ENCODE results near the gene PKNOX2. TPM values are rescaled to one million over a fixed set of nuclear protein-coding genes. Genes with fewer than 3 reads are reported as not detected.
A peak's percentile ranks its signal among the peaks of the same experiment; 100 is the strongest.

Gene PKNOX2
- polyA plus RNA-seq, 4 donors, result 12.0 to 24.9 (median 13.1) TPM

DNA sequence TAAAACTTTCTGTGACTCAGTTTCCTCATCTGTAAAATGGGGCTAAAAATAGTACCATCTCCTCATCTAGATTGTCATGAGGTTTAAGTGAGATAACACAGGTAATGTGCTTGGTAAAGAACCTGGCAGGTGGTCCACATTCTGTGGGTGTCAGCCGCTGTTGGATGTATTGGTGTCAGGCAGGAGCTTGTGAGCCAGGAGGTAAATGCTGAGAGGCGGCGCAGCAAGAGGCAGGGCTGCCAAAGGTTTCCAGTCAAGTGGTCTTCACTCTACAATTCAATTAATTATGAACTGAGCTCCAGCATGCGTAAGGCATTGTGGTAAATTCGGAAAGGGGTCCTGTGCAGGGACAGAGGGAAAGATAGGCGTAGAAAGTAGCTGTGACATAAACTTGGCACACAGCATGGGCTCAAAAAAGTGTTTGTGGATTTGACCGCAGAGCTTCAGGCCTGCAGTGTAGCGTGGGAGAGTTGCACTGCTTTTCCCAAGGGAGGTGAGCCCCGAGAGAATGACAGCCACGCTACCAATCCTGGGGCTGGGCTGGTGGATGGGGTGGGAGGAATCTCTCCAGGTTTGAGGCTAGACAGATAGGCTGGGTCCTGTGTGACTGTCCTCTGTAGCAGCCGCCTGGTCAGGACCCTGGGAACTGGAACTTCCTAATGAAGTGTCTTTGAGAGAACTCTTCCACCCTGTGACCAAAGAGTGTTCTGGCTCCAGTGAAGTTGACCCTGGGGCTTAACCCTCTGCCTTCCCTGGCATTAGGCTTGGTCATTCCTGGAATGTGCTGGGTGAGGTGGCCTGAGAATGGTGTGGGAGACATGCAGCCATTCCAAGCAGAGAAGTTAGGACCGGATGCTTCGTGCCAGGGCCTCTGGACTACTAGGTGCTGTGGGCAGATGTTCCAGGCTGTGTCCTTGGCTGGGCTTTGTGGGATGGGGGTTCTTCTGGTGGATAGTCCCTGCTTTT, 209.2 kb downstream of the PKNOX2 start:
- no peak for DNase-seq (ENCODE audit: low read depth in 4 of 4, low spot score in 3 of 4)

DNA sequence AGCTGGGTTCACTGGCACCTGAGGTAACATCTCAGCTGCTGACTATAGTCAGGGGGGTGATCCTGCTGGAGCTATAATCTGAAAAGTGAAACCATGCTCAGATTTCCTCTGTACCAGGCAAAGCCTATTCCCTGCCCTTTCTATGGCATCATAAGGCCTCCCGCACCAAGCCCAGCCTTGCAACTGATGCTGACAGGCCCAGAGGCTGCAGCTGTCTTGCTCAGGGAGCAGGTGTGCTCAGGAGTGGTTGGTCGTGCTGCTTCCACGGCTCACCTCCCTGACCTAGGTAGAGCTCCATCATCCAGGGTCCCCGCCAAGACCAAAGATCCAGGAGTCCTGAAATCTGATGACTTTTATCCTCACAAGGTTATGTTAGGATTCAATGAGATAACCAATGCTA, 209.8 kb downstream of the PKNOX2 start:
- no peak for DNase-seq (ENCODE audit: low read depth in 4 of 4, low spot score in 3 of 4)

DNA sequence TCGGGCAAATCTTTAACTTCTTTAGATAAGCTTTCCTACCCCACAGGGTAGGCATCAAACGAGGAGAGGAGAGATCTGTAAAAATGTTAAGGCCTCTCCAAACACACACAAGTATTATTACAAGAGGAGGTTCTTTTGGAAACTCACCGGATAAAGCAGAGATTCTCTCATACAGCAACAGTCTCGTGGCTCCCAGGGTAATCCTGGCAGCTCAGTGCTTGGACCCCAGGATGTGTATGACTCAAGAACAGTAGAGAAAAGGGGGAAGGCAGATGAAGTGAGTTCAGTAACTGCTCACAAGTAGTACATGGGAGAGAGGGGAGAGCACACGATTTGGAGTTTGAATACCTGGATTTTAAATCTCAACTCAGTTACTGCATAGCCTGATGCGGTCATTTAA, 210.6 kb downstream of the PKNOX2 start:
- no peak for DNase-seq (ENCODE audit: low read depth in 4 of 4, low spot score in 3 of 4)

DNA sequence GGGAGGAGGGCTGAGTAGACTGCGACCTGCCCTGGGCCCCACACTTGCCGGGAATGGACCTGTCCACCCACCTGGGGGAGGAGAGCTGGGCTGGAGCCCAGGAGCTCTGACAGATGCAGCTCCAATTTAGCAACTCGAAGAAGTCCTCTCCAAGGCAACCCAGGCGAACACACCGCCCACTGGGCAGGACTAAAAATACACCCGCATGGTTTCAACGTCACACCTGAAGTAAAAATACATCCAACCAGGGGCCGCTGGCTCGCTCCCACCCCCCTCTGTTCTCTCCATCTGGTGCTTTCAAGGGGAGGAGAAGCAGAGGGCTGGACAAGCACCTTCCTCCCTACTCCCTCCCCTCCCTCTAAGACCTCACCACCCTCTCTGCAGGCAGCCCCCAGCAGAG, 211.6 kb downstream of the PKNOX2 start:
- peak in 1 of 4 donors; percentile 63 for DNase-seq (ENCODE audit: low read depth in 4 of 4, low spot score in 3 of 4)

DNA sequence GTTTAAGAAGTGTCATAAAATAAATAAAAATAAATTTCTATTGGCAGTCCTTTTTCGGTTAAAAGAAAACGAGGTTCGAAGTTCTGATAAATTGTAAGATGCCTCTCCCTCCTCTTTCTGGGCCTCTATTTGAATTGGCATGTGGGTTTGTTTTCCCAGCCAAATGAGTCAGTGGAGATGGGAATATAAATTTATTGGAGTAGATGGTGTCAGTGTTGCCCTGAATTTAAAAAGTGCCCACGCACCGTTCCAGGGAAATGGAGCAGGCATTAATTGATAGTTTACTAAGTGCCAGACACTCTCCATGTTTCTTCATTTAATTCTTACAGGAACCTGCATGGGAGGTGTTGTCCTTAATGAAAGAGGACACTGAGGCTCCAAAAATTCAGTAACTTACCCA, 212.3 kb downstream of the PKNOX2 start:
- no peak for DNase-seq (ENCODE audit: low read depth in 4 of 4, low spot score in 3 of 4)

GRCh38 chr11:125378083-125378482, 213.5 kb downstream of the PKNOX2 start:
- DNase-seq (ENCODE audit: low read depth in 4 of 4, low spot score in 3 of 4), result no peak

- DNase-seq (ENCODE audit: low read depth in 4 of 4, low spot score in 3 of 4), result no peak
These were observed 214.0 kb downstream of the PKNOX2 start for GRCh38 chr11:125378571-125378970.

- no peak for DNase-seq (ENCODE audit: low read depth in 4 of 4, low spot score in 3 of 4)
These were observed 215.0 kb downstream of the PKNOX2 start for GRCh38 chr11:125379565-125379964.

GRCh38 chr11:125379981-125380380, 215.4 kb downstream of the PKNOX2 start:
- no peak for DNase-seq (ENCODE audit: low read depth in 4 of 4, low spot score in 3 of 4)

- DNase-seq (ENCODE audit: low read depth in 4 of 4, low spot score in 3 of 4), result no peak
These were observed 216.3 kb downstream of the PKNOX2 start for GRCh38 chr11:125380756-125381445.

- no peak for DNase-seq (ENCODE audit: low read depth in 4 of 4, low spot score in 3 of 4)
These were observed 217.0 kb downstream of the PKNOX2 start for GRCh38 chr11:125381499-125382044.

GRCh38 chr11:125382314-125382791, 217.8 kb downstream of the PKNOX2 start:
- DNase-seq (ENCODE audit: low read depth in 4 of 4, low spot score in 3 of 4), result no peak

GRCh38 chr11:125382822-125383221, 218.3 kb downstream of the PKNOX2 start:
- no peak for DNase-seq (ENCODE audit: low read depth in 4 of 4, low spot score in 3 of 4)

DNA sequence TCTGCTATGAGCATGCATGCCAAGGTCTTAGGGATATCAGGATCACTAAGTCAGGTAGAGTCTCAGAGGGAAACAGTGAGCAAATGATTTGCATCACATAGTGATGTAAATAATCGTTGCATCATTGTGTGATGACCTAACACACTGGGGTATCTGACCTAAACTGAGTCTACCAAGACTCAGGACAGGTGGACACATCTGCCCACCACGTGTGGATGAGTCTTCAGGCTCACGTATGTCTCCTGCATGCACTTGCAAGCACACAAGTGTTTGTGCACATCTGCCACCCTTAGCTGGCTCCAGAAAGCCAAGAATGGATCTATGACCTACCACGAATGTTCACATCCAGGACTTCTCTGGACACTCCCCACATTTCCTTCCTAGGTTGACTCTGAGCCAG, 220.3 kb downstream of the PKNOX2 start:
- DNase-seq (ENCODE audit: low read depth in 4 of 4, low spot score in 3 of 4), result no peak

- DNase-seq (ENCODE audit: low read depth in 4 of 4, low spot score in 3 of 4), result no peak
These were observed 223.3 kb downstream of the PKNOX2 start for GRCh38 chr11:125387901-125388300.

GRCh38 chr11:125388611-125389010, 224.1 kb downstream of the PKNOX2 start:
- DNase-seq (ENCODE audit: low read depth in 4 of 4, low spot score in 3 of 4), result no peak

DNA sequence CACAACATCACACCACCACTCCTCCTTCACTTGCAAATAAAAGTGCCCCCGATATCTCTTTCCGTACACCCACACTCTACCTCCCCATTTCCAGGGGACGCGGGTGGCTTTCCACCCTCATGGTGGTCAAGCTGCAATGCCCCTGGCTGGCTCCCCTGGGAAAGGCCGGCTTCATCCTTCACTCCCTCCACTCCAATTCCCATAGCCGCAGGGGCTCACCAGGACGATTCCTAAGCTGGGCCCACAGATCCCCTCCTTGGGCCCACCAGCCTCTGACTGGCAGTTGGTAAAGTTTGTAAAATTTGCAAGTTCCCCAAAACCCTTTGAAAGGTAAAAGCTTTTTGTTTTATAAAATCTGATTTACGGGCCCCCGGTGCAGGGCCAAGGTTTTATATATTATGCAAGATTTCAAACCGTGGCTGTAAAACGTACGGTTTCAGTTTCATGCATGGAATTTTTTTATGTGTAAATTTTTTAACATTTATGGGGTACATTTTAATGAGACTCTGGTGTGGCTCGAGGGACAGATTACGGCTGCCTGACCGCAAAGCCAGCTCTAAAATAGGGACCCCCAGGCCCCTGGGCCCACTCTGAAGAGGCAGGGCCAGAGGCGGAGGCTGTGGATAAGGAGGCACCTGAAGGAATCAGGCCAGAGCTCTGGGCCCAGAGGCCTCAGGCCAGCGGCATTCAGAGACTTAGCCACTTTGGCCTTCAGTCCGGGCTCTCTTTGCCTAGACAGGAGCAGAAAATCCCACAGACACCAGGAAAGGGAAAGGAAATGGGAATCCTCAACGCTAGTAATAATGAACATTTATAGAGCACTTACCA, 225.0 kb downstream of the PKNOX2 start:
- DNase-seq (ENCODE audit: low read depth in 4 of 4, low spot score in 3 of 4), result no peak

GRCh38 chr11:125390946-125391345, 226.4 kb downstream of the PKNOX2 start:
- no peak for DNase-seq (ENCODE audit: low read depth in 4 of 4, low spot score in 3 of 4)

DNA sequence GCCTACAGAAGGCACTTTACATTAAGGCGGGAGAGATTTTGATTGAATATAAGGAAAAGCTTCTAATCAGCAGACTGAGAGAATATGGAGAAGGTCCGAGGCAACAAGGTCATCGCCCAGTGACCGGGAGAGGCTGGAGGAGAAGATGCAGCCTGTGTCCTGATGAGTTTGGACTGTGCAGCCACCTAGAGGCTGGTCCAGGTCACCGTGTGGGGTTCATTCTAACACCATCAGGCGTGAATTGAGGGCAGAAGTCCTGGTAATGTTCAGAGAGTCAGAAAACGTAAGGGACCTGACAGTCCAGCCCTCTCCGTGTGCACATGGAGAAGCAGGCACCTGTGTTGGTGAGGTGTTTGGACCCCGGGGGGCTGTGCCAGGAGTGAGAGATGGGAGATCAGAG, 228.8 kb downstream of the PKNOX2 start:
- no peak for DNase-seq (ENCODE audit: low read depth in 4 of 4, low spot score in 3 of 4)

- no peak for DNase-seq (ENCODE audit: low read depth in 4 of 4, low spot score in 3 of 4)
These were observed 229.7 kb downstream of the PKNOX2 start for GRCh38 chr11:125394296-125394695.

GRCh38 chr11:125397421-125397820, 232.9 kb downstream of the PKNOX2 start:
- DNase-seq (ENCODE audit: low read depth in 4 of 4, low spot score in 3 of 4), result no peak
